NB4 (cell line): ENCODE results near the gene PCDHA1.

Experiments used
- DNase-seq: peaks from one replicate; pipeline ENCODE4 v3.0.0; 2010; ENCODE audit warnings: low read depth
- H3K4me3 ChIP-seq: one replicate; pipeline ENCODE4 v1.5.1; 2011; ENCODE audit warnings: mild to moderate bottlenecking, low read depth, low read length, moderate library complexity
- CTCF ChIP-seq: IDR thresholded peaks from one replicate; pipeline ENCODE4 v1.5.1; 2012; ENCODE audit warnings: low read depth, low read length
- MAX ChIP-seq: IDR thresholded peaks from 2 replicates; pipeline ENCODE4 v1.6.1; 2011; ENCODE audit warnings: low read depth, low read length
- MYC ChIP-seq: IDR thresholded peaks from 2 replicates; pipeline ENCODE4 v1.6.1; 2011; ENCODE audit warnings: low read depth, low read length
- POLR2A ChIP-seq: IDR thresholded peaks from 2 replicates; pipeline ENCODE4 v1.6.1; 2011; ENCODE audit warnings: mild to moderate bottlenecking; ENCODE audit not compliant: insufficient read length; ENCODE audit errors: extremely low read depth

Gene PCDHA1

GRCh38 chr5:140996060-140996459, 210.1 kb downstream of the PCDHA1 start:
- no peak for DNase-seq
- TF ChIP-seq CTCF (no peak), MAX (no peak), MYC (no peak), POLR2A (no peak)
- H3K4me3 ChIP-seq: no peak overlapping the region

- TF ChIP-seq CTCF (no peak), MYC (no peak), MAX (no peak)
- no peak for DNase-seq
- H3K4me3 ChIP-seq: no peak overlapping the region
These were observed 213.0 kb downstream of the PCDHA1 start for GRCh38 chr5:140998921-140999410.

- H3K4me3 ChIP-seq: no peak overlapping the region
- DNase-seq: no peak
- TF ChIP-seq MAX: no peak
- no peak for TF ChIP-seq CTCF
- no peak for TF ChIP-seq MYC
- no peak for TF ChIP-seq POLR2A
These were observed 215.5 kb downstream of the PCDHA1 start for GRCh38 chr5:141001446-141001843.

GRCh38 chr5:141001844-141002604, 216.1 kb downstream of the PCDHA1 start:
- no peak for TF ChIP-seq MAX
- TF ChIP-seq MYC: no peak
- TF ChIP-seq CTCF: no peak
- no peak for TF ChIP-seq POLR2A
- H3K4me3 ChIP-seq: no peak overlapping the region
- no peak for DNase-seq

- no peak for DNase-seq
- TF ChIP-seq CTCF (no peak), POLR2A (no peak), MAX (no peak), MYC (no peak)
- H3K4me3 ChIP-seq: no peak overlapping the region
These were observed 216.6 kb downstream of the PCDHA1 start for GRCh38 chr5:141002605-141002965.

- DNase-seq: no peak
- TF ChIP-seq CTCF (no peak), MYC (no peak), MAX (no peak), POLR2A (no peak)
- no peak overlapping the region for H3K4me3 ChIP-seq
These were observed 217.1 kb downstream of the PCDHA1 start for GRCh38 chr5:141003031-141003430.
